Measurements from ENCODE around the gene LHFPL2.

The LHFPL2 gene

DNA sequence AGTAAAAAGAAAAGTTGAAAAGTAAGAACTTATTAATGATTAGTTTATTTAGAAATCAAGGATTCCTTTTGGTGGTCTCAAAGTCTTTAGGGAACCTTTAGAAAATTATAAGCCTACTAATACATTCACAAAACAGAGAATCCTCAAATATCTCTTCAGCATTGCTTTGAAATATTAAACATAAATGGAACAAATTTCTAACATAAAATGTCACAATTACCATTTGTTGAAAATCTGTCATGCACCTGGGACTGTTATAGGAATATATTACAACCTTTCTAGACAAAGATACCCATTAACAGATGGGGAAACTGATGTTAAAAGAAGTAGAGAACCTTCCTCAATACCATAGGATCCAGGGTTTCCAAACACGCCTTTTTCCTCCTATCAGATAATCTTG, 83.2 kb downstream of the LHFPL2 start:
- no peak for DNase-seq

DNA sequence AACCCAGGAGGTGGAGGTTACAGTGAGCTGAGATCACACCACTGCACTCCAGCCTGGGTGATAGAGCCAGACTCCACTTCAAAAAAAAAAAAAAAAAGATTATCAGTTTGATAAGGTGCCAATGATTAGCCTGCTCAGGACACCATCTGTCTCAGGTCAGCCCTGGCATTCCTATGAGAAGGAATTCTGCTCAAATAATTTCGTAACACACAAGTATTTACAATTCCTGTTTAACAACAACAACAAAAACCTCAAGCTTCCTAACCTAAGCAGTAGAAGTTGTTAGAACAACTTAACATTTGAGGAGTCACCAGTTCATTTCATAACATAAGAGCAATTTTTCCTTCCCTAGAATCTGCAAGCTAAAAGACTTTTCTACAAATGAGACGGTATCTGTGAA, 85.0 kb downstream of the LHFPL2 start:
- DNase-seq, result no peak

DNA sequence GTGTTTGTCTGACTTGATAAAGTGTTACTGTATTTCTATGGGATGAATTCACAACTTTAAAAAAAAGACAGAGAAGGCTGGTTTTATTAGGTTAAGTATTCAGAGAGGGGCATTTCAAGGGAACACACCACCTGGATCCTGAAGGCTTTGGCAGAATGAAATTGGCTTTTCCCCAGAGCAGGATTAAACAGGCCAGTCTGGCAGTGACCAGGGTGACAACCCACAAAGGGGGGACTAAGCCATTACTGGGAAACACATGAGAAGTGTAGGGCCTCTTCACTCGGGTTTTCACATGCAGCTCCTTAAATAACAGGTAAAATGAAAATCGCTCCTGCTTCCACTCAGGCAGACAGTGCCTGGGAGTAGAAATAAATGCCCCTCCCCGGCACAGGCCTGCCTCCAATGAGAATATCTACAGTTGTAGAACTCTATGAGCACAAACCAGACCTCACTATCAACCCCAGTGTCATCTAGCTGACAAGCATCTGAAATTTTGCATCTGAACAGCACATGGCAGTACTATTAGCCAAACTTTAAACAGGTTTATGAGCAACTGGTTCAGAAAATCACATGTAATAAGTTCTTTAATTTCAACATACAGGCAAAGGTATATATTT, 85.8 kb downstream of the LHFPL2 start:
- DNase-seq, result no peak

DNA sequence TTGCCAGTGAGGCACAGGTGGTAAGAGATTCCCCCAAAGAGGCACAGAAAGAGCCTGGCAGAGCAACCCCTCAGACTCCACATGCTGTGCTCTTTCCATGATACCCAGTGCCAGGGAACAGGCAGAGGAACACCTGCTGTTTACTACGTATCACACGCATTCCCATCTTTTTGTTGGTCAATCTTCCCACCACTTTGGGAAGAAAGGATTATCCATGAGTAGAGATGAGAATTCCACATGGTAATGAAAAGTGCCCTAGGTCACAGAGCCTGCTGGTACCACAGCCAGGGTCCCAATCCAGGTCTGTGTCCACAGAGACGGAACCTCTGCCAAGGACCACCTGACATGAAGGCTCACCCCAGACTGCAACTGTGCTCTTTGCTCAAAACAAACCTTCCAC, 86.6 kb downstream of the LHFPL2 start:
- DNase-seq, result no peak

DNA sequence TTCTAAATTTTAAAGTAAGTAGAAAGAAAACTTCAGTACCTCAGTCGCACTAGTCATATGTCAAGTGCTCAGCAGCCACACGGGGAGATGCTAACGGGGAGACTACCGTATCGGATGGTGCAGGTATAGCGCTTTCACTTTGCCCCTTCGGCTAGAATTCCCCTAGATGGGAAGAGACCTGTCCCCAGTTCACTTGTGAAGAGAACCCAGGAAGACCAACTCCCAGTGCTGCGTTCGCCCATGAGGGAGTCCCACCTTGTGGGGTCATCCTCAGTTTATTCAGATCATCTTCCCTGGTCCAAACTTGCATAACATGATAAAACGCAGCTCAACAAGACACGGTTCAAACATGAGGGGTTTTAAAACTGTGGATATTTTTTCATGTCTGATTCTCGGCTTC, 87.3 kb downstream of the LHFPL2 start:
- DNase-seq, result no peak

DNA sequence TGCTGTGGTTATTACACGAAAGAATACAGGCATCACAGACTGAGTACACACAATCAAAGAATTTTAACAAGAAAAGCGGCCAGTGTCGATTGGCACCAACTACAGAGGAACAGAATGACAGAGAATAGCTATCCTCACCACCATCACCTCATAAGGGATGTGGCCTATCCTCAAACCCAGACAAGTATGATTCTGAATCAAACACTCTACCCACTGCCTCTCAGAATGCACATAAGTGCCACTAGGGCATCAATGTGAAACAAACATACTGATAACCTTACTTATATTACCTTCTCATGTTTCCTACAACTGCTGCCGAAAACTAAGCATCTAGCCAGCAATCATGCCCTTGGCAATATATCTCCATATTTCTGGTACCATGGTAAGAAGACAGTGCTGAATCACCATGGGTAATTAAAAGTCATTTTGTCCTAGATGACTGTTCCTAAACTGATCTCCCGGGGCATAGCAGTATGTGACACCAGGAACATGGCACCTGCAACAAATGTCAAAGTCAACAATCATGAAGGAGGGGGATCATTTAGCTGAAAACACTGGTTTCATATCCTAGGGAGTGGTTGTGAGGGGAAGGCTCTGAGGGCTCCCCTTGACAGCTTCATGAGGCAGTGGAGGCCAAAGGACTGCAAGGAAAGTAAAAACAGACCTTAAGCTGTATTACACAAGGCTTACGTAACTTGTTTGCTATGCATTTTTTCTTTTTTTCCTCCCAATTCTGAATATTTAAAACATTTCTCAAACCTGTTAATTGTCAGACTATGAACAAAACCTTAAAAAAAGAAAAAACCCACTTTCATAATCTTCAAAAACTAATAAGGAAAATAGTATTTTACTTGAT, 88.3 kb downstream of the LHFPL2 start:
- DNase-seq, result no peak

DNA sequence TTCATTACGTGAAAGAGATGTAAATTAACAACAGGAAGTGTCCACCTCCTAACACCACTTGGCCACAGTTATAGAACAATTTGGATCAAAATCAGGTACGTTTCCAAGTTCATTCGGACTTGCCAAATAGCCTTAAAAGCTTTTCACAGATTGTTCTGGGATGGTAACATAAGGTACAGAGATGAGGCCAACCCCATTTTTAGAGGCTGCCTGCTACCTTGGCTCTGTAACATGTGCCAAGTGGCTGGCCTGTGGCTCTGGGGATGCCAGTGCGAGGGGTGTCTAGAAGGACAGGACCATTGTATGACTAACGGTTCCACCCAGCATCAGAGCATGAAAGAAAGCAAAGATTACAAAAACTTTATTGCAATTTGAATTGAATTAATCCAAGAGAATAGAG, 91.0 kb downstream of the LHFPL2 start:
- no peak for DNase-seq

DNA sequence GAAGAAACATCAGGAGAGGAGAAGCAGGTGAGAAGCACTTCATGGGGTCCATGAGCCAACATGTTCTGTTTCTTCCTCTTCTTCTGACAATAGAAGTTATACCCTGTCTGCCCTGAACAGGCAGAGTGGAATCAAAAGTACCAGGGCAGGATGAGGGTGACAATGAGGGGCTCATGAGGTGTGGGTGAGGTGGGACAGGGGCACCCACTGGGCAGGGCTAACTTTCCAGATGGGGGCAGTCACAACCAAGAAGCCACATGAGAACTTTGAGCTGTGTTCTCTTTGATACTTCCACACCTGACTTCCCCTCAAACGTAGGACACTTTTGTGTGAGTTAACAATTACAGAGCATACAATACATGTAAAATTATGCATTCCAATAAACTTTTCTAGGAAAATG, 92.7 kb downstream of the LHFPL2 start:
- DNase-seq, result no peak

DNA sequence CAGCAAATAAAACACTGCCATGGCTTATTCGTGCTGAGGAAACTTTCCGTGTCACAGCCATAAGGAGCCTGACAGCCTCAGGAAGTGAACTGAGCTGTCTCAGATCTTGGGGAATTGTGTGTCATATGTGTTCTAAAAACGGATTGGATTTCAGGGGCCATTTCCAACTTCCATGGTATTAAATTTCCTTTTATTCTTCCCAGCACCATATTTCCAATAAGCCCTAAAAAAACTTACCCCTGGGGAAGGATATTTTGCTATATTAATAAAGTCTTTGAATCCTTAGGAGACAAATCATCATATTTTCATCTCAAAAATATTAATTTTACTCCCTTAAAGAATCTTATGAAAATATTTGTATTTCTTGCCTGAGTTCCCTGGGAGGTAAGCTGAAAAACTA, 93.9 kb downstream of the LHFPL2 start:
- DNase-seq, result no peak

DNA sequence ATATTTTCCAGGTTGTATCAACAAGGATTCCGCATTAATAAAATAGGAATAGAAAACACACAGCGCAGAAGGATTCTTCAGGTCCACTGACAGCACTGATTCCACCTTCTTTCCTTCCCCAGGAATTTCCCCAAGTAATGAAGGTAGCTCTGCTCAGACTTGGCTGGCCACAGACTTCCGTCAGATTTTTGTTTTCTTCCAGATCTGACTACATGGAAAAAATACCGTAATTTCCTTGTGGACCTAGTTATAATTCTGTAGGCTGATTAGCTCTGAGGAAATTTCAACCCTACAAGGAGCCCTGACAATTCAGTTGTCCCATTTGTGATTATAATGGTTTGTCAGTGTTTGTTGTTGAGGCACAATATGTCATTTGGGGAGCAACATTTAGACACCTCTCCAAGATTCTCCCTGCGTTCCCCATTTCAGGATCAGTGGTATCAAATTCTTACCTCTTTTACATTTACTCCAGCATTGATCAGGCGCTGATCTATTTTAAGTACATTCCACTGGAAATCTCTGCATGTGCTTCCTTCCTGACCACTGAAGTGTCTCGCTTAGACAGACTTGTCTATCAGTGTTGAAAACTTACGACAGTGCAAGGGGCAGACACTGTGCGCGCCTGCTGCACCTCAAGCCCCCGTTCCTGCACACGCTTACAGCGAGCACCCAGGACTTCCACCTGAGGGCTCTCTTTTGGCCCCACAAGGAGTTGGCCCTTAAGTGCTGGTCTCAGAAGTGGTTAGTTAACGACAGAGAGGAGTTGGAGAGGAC, 94.8 kb downstream of the LHFPL2 start:
- DNase-seq, result no peak

DNA sequence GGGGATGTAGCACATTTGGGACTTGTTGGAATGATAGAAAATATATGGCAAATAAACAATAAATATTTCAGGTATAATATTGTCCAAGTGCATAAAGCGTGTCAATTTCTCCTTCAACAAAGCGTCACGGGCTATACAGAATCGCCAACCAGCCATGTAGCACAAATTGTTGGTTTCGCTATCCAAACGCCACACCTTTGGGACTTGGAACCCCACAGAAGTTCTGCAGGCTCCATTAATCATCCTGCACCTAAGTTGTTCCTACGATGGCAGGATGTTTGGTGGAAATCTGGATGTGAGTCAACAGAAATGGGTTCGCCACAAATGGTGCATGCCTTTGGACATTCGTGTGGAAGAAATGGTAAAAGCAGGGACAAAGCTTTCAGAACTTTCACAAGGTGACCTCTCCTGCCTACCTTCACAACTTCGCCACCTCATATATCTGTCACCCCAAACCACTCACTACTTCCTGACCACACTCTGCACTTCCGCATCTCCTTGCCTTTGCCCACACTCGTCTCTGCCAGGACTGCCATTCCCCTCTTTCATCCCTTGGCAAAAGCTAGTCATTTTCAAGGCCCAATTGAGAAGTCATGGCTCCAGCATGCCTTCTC, 95.7 kb downstream of the LHFPL2 start:
- DNase-seq, result no peak

DNA sequence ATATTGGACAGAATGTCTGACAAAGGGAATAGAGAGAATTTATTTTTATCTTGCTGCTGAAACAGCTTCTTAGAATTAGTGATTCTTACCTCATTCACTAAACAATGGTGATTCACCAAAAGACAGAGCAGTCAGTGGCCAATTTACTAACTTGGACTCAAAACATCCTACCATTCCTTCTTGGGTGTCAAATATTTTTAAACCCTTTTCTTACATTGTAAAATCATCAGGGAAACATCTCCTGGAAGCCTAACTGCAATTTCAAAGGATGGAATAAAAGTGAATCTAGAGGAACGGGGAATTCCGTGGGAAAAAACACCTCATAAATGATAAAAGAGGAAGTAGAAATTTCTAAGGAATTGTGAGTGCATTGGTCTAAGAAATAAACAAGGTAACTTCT, 97.7 kb downstream of the LHFPL2 start:
- DNase-seq, result no peak

DNA sequence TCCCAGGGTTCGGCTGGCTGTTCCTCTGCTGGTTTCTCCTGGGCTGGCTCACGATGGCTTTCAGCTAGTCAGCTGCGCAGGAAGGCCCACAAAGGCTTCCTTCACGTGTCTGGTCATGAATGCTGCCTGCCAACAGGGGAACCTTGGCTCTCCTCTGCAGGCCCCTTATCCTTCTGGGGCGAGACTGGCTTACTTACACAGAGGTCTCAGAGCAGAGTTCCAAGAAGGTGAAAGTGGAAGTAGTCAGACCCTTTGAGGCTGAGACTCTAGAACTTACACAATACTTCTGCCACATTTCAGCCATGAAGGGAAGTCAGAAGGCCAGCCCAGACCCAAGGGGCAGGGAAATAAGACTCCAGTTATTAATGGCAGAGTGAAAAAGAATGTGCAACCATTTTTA, 99.5 kb downstream of the LHFPL2 start:
- DNase-seq, result no peak

DNA sequence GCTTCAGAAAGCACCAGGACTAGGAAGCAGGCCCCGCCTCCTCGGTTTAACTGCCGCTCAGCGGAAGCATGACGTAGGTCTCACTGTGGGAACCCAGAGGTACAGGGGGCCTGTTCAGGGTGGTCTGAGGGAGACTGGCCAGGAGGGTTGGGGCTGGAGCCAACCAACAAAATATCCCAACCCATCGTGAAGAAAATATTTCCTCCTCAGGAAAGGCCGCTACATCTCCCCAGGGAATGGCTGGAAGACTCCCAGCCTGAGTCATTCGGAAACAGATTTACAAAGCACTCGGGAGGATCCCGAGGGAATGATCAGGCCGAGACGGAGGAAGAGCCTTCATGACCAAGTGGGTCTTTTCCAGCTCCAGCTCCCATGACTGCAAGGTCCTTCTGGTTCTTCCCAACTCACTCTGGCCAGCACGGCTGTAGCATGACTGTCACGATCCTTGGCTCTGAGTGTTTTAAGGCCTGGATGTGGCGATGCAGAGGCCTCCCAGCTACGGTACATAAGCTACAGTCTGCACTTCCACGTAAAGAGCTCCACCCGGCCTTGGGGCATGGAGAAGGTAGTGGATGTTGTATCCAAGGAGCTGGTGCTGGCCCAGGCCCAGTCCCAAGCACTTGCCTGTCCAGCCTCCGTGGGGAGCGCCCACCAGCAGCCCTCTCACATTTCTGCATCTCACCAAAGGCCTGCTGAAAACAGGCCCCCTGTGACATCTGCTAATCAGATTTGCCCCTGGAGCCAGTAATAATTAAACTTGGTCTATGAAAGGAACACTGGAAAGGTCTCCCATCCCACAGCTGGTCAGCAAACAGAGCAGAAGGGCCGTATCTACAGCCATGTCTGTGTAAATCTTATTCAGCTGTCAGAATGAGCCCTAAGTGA, 100.6 kb downstream of the LHFPL2 start:
- no peak for DNase-seq

DNA sequence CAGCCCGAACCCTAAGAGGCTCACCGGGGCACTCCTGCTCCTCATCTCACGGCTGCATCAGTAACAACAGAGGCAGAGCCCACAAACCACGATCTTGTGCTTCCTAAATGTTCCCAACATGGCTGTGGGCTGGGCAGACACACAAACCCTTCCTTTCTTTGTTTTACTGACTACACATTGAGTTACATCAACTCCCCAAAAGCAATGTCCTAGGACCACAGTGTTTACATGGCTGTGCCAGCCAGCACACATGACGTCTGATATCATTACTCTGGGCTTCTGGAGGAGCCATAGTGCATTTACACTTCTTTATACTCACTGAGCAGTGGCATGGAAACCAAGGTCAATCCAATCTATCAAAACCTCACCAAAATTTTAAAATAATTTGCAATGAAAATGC, 101.4 kb downstream of the LHFPL2 start:
- no peak for DNase-seq

DNA sequence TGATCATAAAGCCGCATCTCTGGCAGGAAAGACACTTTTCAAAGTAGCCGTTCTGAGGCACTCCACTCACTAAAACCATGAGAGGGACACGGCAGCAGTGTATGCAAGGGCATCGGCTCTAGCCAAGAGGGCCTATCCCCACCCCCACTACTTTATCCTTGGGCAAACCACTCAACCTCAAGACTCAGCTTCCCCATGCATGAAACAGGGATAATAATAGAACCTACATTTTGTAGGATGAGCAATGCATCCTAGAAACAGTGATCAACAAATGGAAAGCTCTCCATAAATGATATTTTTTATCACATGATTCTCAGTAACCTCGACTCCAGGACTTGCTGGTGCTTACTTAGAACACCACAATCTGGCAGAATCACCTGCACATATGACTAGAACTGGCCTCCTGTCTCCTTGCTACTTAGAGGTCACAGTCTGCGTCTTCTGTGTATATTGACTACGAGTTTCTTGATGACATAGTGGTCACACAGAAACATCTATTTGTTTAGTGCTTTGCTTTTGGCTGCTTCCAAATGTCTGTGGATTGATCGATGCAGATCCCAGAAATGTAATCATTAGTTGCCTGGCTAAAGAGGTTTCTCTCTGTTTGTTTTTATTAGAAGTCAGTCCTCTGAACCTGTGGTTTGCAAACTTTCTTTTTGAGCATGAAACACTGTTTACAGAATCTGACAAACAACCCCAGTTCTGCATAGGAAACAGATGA, 102.1 kb downstream of the LHFPL2 start:
- DNase-seq, result no peak

DNA sequence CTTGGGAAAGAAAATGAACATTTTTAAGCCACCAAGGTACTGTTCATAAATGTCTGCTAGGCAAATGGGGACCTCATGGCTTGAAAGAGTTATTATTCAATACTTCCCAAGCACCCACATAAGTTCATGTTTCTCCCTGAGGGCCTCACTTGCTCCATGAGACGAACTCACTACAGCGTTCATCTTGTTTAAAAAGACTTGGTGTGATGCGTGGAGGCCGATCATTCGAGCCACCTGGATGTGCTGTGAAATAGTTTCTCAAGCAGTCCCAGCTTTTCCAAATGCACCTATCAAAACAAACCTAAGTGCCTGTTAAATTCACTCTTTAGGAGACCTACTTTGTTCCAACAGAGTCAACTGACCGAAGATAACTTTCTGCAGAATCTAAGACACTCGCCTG, 103.2 kb downstream of the LHFPL2 start:
- DNase-seq, result no peak

DNA sequence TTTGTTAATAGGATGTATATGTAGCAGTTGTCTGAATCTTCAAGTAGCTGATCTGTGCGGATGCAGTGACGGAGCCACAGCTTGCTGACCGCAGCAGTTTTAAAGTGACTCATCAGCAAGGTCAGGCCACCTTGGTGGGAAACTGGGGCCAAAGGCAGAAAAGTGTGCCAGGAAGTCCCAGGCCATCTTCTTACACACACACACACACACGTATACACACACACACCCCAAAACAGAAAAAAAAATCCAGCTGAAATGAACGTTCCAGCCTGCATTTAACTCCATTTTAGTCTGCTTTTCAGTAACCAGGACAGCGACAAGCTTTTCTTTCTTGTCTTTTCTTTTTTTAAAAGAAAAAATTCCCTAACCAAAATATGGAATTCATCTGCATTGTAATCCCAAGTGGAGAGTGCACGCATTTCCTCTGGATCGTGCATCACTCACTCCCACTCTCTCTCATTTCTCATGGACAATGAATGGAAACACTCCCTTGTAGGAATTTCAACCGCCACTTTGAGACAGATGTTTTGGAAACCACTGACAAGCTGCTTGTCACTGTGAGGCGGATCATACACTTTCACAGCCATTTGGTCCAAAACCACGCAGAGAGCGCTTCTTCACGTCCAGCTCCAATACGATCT, 103.9 kb downstream of the LHFPL2 start:
- DNase-seq, result no peak

DNA sequence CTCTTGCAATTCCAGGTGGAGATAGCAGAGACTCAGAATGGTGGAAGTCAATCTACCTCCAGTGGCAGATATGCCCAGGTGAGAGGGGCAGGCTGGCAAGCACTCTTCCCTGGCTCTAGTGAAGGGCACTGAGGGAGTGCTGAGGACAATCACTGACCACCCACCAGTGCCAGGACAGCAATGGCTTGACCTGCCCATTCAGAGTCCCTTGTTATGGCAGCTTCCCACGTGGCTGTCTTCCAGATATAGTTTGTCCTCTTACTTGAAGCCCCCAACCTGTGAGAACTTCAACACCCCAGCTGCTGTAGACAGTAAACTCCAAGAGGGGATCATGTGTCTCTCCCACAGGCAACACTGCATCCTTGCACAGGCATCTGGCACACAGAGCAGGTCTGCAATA, 104.7 kb downstream of the LHFPL2 start:
- DNase-seq, result no peak

DNA sequence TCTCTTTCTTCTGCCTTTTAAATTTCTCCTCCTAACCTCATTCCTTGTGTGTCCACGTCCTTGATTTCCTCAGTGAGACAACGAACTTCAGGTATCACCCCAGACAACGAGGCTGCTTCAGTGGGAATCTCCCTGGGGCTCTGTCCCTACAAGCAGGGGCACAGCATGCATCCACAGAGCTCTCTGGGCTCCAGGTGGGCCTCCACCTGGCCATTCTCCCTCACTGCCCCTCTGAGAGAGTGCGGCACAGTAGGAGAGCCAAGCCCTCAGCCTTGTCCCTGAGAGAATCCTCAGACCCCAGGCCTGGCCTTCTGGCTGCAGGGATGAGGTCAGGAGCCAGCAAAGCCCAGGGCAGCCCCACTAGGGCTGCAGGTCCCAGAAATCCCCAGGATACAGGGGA, 105.3 kb downstream of the LHFPL2 start:
- DNase-seq, result no peak

DNA sequence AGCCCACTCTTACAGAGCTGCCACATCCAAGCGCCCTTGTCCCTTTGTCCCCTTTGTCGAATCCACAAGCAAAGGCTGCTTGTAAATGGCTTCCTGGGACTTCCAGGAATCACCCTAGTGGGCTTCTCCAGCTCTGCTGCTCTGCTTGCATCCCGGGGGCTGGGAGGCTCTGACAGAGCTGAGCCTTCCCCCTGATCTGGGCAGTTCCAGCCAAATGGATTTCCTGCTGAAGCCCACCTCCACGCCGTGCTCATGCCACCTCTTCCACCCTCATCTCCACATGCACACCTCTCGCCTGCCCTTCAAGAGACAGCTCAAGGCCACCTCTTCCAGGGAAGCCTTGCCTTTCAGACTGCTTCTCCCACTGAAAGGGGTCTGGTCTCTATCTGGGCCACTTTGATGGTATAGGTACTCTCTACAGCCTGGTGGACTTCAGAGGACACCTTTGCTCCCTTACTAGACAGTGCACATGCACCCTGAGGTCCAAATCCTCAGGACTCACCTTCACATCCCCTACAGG, 106.2 kb downstream of the LHFPL2 start:
- no peak for DNase-seq

Measured in T-helper 9 cell (primary cell).